Pancreas (tissue), 10 donors: Measurements from ENCODE around the gene TMEM217. TPM values are rescaled to one million over a fixed set of nuclear protein-coding genes. Genes with fewer than 3 reads are reported as not detected.
"Not testable (repeated sequence)": the region's sequence is repeated elsewhere in the genome, so short reads cannot be mapped to it uniquely, and the experiment has no call there.

Experiments
- ATAC-seq, 4 donors: fragments of 200-7000 bp; cut with Tn5 transposase; one replicate each; pipeline versions ENCODE4 v1.8.0 to v1.9.1; 2020; ENCODE audit warnings: mild to moderate bottlenecking in 4 of 4, moderate library complexity in 4 of 4
- DNase-seq, 6 donors: peaks; one replicate each; pipeline ENCODE4 v3.0.0-alpha.2; 2020
- FAIRE-seq: peaks from 2 replicates; lab custom pipeline; 2012; peaks lifted over from hg19 to GRCh38; lab: Jason Lieb, UNC
- H3K27ac ChIP-seq, 4 donors: fragments of 200-600 bp; sonication (generic); 1 replicate in 3 of 4; 2 replicates in 1 of 4; pipeline versions ENCODE4 v1.5.0 to v1.8.0; 2020
- H3K27me3 ChIP-seq, 4 donors: fragments of 200-600 bp; one replicate each; pipeline ENCODE4 v1.8.0; 2021
- H3K36me3 ChIP-seq, 3 donors: fragments of 200-600 bp; sonication (generic) in 1 of 3; one replicate each; pipeline versions ENCODE4 v1.5.0 to v1.8.0; 2020 to 2021
- H3K4me1 ChIP-seq, 3 donors: fragments of 200-600 bp; one replicate each; pipeline ENCODE4 v1.8.0; 2021
- H3K4me3 ChIP-seq, 4 donors: fragments of 200-600 bp; sonication (generic) in 2 of 4; one replicate each; pipeline versions ENCODE4 v1.5.0 to v1.8.0; 2020 to 2021
- H3K9me3 ChIP-seq, 4 donors: fragments of 200-600 bp; one replicate each; pipeline ENCODE4 v1.8.0; 2021
- WGBS, 2 donors: extraction: QIAGEN DNeasy Blood & Tissue Kit; methylation state at CpG; one replicate each; pipeline ENCODE4 v1.1.7; 2013; 5-methylcytosine and 5-hydroxymethylcytosine counted together
- intact Hi-C, 3 donors: fragments of 100-400 bp; cut with DNase I; formaldehyde crosslinking; loops; one replicate each; pipeline versions ENCODE4 v1.11.1 to v1.14.2; 2022
- polyA plus RNA-seq, 2 donors: library from polyadenylated mRNA; stranded (reverse); fragments of 200-250 nt; gene quantifications; one replicate each; pipeline ENCODE4 v1.2.3, GENCODE V29; 2013
- total RNA-seq, 6 donors: library from RNA; stranded (reverse); fragmentation: NEBNext Ultra II Directional in 4 of 6; extraction: Animal tissue kit (Norgen Biotek cat#: 25700) in 4 of 6; gene quantifications; one replicate each; pipeline versions ENCODE4 v1.2.1 to v1.2.4, GENCODE V29; 2021 to 2023
- TF ChIP-seq, protein P1 (sequence below), 4 donors: fragments of 200-600 bp; sonication (generic) in 3 of 4; IDR thresholded peaks; one replicate each; pipeline versions ENCODE4 v1.5.0 to v1.8.0; 2021; ENCODE audit warnings: antibody characterized with exemption in 4 of 4
- donor health status: healthy with polysubstance abuse.
- donor health status: DM: no; HTN: no; CAD: no; lungs with moderate emphysema.
- donor health status: DM: no; HTN: no; CAD: no.
- donor health status: control.
- donor health status: control.
- donor health status: Bipolar disorder and iron deficiency.
- donor health status: DM: yes; HTN: yes; CAD: no.
- donor health status: DM: no; HTN: no; CAD: no.
- donor health status: DM: no; HTN: no; CAD: no.
- donor health status: DM: yes; HTN: yes; CAD: no.

TMEM217 gene
- total and polyA plus RNA-seq, 8 donors, result 0.19 to 2.1 (median 1.3) TPM

DNA sequence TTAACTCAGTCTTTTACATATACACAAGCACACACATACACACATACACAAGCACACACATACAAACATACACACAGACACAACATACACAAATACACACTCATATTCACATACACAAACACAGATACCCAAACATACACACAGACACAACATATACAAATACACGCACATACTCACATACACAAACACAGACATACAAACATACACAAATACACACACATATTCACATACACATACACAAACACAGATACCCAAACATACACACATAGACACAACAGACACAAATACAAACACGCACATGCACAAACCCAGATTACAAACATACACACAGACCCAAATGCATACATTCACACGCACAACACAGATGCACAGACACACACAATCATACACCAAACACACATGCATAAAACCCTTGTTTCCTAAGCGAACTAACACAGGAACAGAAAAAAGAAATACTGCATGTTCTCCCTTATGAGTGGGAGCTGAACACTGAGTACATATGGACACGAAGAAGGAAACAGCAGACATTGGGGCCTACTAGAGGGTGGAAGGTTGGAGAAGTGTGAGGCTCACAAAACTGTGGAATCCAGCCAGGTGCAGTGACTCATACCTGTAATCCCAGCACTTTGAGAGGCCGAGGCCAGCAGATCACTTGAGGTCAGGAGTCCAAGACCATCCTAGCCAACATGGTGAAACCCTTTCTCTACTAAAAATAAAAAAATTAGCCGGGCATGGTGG is 53.8 kb downstream of the TMEM217 start:
- no peak overlapping the region for H3K4me3 ChIP-seq
- intact Hi-C loops, result loop anchor here in 2 of 3 donors (10.0 kb wide), 2 partner anchors 149 to 429 kb away; no protein-coding TSS in a partner anchor
- H3K27ac ChIP-seq, result no peak overlapping the region
- no peak for FAIRE-seq
- no peaks in the 10 kb centered on the region for H3K4me1 ChIP-seq
- ATAC-seq, result peak; percentile 69 to 83 (median 76)
- TF ChIP-seq, protein P1, sequence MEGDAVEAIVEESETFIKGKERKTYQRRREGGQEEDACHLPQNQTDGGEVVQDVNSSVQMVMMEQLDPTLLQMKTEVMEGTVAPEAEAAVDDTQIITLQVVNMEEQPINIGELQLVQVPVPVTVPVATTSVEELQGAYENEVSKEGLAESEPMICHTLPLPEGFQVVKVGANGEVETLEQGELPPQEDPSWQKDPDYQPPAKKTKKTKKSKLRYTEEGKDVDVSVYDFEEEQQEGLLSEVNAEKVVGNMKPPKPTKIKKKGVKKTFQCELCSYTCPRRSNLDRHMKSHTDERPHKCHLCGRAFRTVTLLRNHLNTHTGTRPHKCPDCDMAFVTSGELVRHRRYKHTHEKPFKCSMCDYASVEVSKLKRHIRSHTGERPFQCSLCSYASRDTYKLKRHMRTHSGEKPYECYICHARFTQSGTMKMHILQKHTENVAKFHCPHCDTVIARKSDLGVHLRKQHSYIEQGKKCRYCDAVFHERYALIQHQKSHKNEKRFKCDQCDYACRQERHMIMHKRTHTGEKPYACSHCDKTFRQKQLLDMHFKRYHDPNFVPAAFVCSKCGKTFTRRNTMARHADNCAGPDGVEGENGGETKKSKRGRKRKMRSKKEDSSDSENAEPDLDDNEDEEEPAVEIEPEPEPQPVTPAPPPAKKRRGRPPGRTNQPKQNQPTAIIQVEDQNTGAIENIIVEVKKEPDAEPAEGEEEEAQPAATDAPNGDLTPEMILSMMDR (IDR thresholded peaks at IDR 0.05), result no peak
- peak in 4 of 6 donors; percentile 44 to 79 (median 56) for DNase-seq
- H3K36me3 ChIP-seq, result no peaks in the 10 kb centered on the region
- no peaks in the 10 kb centered on the region for H3K9me3 ChIP-seq
- 58 to 59% methylated on average over 7 of the region's 7 CpGs for WGBS, 2 donors
- no peaks in the 10 kb centered on the region for H3K27me3 ChIP-seq

DNA sequence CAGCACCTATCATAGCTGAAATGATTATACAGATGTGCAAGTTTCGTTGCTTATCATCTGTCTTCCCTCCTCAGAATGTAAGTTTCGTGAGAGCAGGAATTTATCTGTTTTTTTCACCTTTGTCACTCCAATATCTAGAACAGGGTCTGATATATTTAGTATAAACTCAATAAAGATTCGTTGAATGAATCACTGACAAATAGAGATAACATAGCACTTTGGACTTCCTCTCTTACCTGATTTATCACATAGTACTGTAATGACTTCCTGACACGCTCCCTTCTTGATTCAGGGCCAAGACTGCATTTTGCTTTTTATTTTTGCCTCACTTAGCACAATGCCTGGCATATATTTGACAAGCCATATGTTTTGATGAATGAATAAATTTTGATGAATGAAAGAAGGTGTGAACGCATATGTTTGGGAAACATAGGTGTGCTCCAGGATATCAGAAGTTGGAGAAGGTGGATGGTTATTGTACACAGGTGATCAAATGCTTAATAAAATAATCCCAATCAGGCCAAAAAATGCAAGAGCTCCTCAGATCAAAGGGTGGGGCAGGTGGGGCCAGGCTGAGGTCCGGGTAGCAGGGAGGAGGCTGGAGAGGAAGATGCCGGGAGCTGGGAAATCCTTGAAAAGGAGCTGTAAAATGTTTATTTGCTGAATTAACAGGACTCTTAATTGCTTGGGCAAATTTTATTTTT is 55.0 kb downstream of the TMEM217 start:
- H3K36me3 ChIP-seq, result no peaks in the 10 kb centered on the region
- DNase-seq (no peak), FAIRE-seq (no peak), ATAC-seq (peak in 3 of 4 donors; percentile 20 to 63 (median 56))
- TF ChIP-seq, protein P1 (IDR thresholded peaks at IDR 0.05), result no peak
- H3K4me1 ChIP-seq, result no peaks in the 10 kb centered on the region
- H3K4me3 ChIP-seq, result no peak overlapping the region
- no peaks in the 10 kb centered on the region for H3K9me3 ChIP-seq
- intact Hi-C loops, result loop anchor here in 2 of 3 donors (10.0 kb wide), 2 partner anchors 148 to 428 kb away; no protein-coding TSS in a partner anchor
- no peak overlapping the region for H3K27ac ChIP-seq
- WGBS, 2 donors, result 38 to 50% methylated on average over 7 of the region's 7 CpGs
- no peaks in the 10 kb centered on the region for H3K27me3 ChIP-seq

DNA sequence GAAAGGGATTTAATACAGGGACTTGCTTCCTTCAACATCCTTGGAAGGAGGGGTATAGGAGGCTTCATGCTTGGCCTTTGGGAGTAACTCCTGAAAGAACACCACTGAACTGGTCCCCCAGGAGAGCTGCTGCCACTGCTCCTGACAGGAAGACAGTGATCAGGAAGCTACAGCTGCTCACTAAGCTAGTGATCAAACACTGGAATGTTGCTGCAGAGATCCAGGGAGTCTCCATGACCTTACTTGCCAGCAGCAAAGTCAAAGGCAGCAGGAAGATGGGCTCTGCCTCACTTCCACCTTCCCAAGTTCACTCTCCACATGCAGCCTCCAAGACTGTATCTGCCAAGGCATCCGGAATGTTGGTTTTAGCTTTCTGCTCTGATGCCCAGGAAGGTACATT is 56.2 kb downstream of the TMEM217 start:
- Histone ChIP-seq H3K9me3 (no peaks in the 10 kb centered on the region), H3K4me3 (no peak overlapping the region), H3K27me3 (no peaks in the 10 kb centered on the region), H3K27ac (no peak overlapping the region), H3K4me1 (no peaks in the 10 kb centered on the region), H3K36me3 (no peaks in the 10 kb centered on the region)
- ATAC-seq (no peak), FAIRE-seq (no peak), DNase-seq (no peak)
- TF ChIP-seq, protein P1 (IDR thresholded peaks at IDR 0.05), result no peak
- intact Hi-C loops, result loop anchor here in 2 of 3 donors (10.0 kb wide), 2 partner anchors 147 to 427 kb away; no protein-coding TSS in a partner anchor
- WGBS, 2 donors, result 100% methylated on average over 1 of the region's 1 CpG

DNA sequence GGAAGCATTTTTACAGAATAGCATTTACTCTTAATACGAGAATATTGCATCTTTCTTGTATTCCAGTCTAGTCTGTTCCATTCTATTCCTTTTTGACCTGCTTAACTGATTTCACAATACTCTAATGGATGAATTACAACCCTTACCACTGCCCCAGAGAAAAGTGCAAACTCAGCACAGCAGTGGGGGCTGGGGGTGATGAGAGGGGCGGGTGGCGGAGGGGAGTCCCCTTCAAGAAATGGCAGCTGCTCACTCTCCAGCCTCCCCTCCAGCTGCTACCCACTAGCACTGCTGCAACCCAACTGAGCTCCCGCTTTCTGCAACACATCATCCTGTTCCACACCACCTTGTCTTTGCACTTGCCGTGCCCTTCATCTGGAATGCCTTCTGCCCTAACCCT is 57.9 kb downstream of the TMEM217 start:
- Histone ChIP-seq H3K27ac (no peak overlapping the region), H3K4me3 (no peak overlapping the region), H3K4me1 (no peaks in the 10 kb centered on the region), H3K36me3 (no peaks in the 10 kb centered on the region), H3K9me3 (no peaks in the 10 kb centered on the region), H3K27me3 (no peaks in the 10 kb centered on the region)
- intact Hi-C loops, result loop anchor here in 2 of 3 donors (10.0 kb wide), 2 partner anchors 145 to 425 kb away; no protein-coding TSS in a partner anchor
- FAIRE-seq (no peak), ATAC-seq (no peak), DNase-seq (no peak)
- 75 to 78% methylated on average over 5 of the region's 5 CpGs for WGBS, 2 donors
- TF ChIP-seq, protein P1 (IDR thresholded peaks at IDR 0.05), result no peak

DNA sequence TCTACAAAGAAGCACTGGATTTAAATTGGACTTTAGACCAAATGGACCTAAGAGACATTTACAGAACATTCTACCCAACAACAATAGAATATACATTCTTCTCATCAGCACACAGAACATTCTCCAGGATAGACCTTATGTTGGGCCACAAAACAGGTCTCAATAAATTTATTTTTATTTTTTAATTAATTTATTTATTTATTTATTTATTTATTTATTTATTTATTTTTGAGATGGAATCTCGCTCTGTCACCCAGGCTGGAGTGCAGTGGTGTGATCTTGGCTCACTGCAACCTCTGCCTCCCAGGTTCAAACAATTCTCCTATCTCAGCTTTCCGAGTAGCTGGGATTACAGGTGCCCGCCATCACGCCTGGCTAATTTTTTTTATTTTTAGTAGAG is 61.5 kb downstream of the TMEM217 start:
- H3K36me3 ChIP-seq, H3K9me3 ChIP-seq, H3K27me3 ChIP-seq, H3K27ac ChIP-seq, H3K4me3 ChIP-seq, H3K4me1 ChIP-seq, DNase-seq, FAIRE-seq, intact Hi-C loops, ATAC-seq: not testable (repeated sequence)
- WGBS, 2 donors, result 92 to 96% methylated on average over 4 of the region's 4 CpGs

DNA sequence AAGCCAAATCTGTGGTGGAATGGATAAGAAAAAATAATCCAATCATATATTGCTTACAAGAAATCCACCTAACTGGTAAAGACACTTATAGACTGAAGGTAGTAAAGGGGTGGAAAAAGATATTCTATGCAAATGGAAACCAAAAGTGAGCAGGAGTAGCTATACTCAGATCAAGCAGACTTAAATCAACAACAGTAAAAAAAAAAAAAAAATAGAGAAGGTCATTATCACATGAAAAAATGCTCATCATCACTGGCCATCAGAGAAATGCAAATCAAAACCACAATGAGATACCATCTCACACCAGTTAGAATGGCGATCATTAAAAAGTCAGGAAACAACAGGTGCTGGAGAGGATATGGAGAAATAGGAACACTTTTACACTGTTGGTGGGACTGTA is 63.1 kb downstream of the TMEM217 start:
- ATAC-seq, H3K27me3 ChIP-seq, H3K27ac ChIP-seq, intact Hi-C loops, FAIRE-seq, H3K36me3 ChIP-seq, DNase-seq, H3K4me1 ChIP-seq, H3K4me3 ChIP-seq, H3K9me3 ChIP-seq: not testable (repeated sequence)
- no CpG with 5 or more reads among the region's 1 CpG for WGBS, 2 donors
